H1 (cell line): ENCODE measurements around the gene REPS1. TPM values are rescaled to one million over a fixed set of nuclear protein-coding genes. Genes with fewer than 3 reads are reported as not detected.

Experiments used
- CHD7 ChIP-seq: fragments of 300-600 bp; sonication (generic); IDR thresholded peaks from 2 replicates; pipeline ENCODE4 v1.7.1; 2012; ENCODE audit warnings: low read length, moderate library complexity, mild to moderate bottlenecking, inconsistent platforms; ENCODE audit not compliant: insufficient replicate concordance
- GABPA ChIP-seq: IDR thresholded peaks from 2 replicates; pipeline ENCODE4 v1.6.1; 2011; ENCODE audit warnings: mild to moderate bottlenecking, low read length, moderate library complexity, borderline replicate concordance; ENCODE audit not compliant: insufficient read depth
- JUND ChIP-seq: IDR thresholded peaks from 2 replicates; pipeline ENCODE4 v1.6.1; 2011; ENCODE audit warnings: mild to moderate bottlenecking, improper control_type of control experiment, low read length
- NRF1 ChIP-seq: IDR thresholded peaks from 2 replicates; pipeline ENCODE4 v1.6.1; 2011; ENCODE audit warnings: mild to moderate bottlenecking, low read depth, low read length, improper control_type of control experiment
- RFX5 ChIP-seq: IDR thresholded peaks from 2 replicates; pipeline ENCODE4 v1.6.1; 2011; ENCODE audit warnings: low read depth, low read length, improper control_type of control experiment, borderline replicate concordance
- SIN3A ChIP-seq, 2 experiments: IDR thresholded peaks in 1 of 2; conservative IDR thresholded peaks in 1 of 2; 2 replicates each; pipeline ENCODE4 v1.6.1; 2011 to 2012; ENCODE audit warnings: low read length in 2 of 2, improper control_type of control experiment in 1 of 2, low read depth in 1 of 2, mild to moderate bottlenecking in 1 of 2
- SUZ12 ChIP-seq: fragments of 200-600 bp; sonication (generic); IDR thresholded peaks from 2 replicates; pipeline ENCODE4 v1.6.1; 2012; ENCODE audit warnings: mild to moderate bottlenecking, inconsistent platforms, low read length, moderate library complexity, mixed read lengths
- polyA plus RNA-seq, 7 experiments: library from polyadenylated mRNA; depleted of rRNA in 3 of 7; stranded (reverse) in 5 of 7; unstranded in 2 of 7; fragments of >200 nt in 5 of 7; fragments of 200-250 nt in 2 of 7; gene quantifications; 1 replicate in 5 of 7; 2 replicates in 1 of 7; 4 replicates in 1 of 7; pipeline versions ENCODE4 v1.2.1 to v1.2.3, GENCODE V29; 2011 to 2013; ENCODE audit warnings: missing spikeins in 2 of 7, mixed read lengths in 2 of 7
- total RNA-seq: library from RNA; stranded (reverse); fragmentation: NEBNext Ultra II Directional; extraction: Animal tissue kit (Norgen Biotek cat#: 25700); gene quantifications from 2 replicates; pipeline ENCODE4 v1.2.1, GENCODE V29; 2021

Gene REPS1
- total and polyA plus RNA-seq, 2 of the 8 experiments (the other 6 are each of a cell fraction or from before 2014, with no cell fraction given) = 52.1 to 68.9 TPM

- TF ChIP-seq CHD7 = no peak
- TF ChIP-seq SUZ12 = no peak
- TF ChIP-seq SIN3A (conservative IDR thresholded peaks at IDR 0.05 in 1 of 2, IDR thresholded peaks at IDR 0.05 in 1 of 2; ENCODE audit: low read depth in 1 of 2, low read length in 2 of 2) = no peak
- no peak for TF ChIP-seq NRF1
- no peak for TF ChIP-seq RFX5
- TF ChIP-seq GABPA = no peak
- TF ChIP-seq JUND = no peak
Observed at GRCh38 chr6:138882369-138883017, 105.6 kb downstream of the REPS1 start (continued).
